CD4-positive, alpha-beta memory T cell (primary cell): ENCODE data around the gene TMEM154. TPM values are rescaled to one million over a fixed set of nuclear protein-coding genes. Genes with fewer than 3 reads are reported as not detected.

Source experiments
- CTCF ChIA-PET: fragments of 350-600 bp; sonication (Branson Sonifier 250); formaldehyde crosslinking; loops from one replicate; lab custom pipeline; 2021; ENCODE audit warnings: inconsistent platforms; ENCODE audit not compliant: partially characterized antibody; lab: Charles Lee
- POLR2A ChIA-PET: fragments of 350-600 bp; sonication (Branson Sonifier 250); formaldehyde crosslinking; loops from one replicate; lab custom pipeline; 2021; ENCODE audit not compliant: partially characterized antibody; lab: Charles Lee
- DNase-seq, 5 donors: peaks; one replicate each; pipeline versions ENCODE4 v3.0.0 to v3.0.0-alpha.2; 2020 to 2022; ENCODE audit warnings: mixed read lengths in 1 of 5
- H3K27ac ChIP-seq: one replicate; pipeline ENCODE4 v1.7.0; 2013; ENCODE audit warnings: low read depth, low read length
- H3K27me3 ChIP-seq: 2 replicates; pipeline ENCODE4 v1.7.0; 2013; ENCODE audit warnings: mild to moderate bottlenecking, low read length, moderate library complexity; ENCODE audit not compliant: insufficient read depth
- H3K36me3 ChIP-seq: 2 replicates; pipeline ENCODE4 v1.7.0; 2013; ENCODE audit warnings: mild to moderate bottlenecking, low read length, moderate library complexity; ENCODE audit not compliant: insufficient read depth
- H3K4me1 ChIP-seq: 2 replicates; pipeline ENCODE4 v1.7.0; 2013; ENCODE audit warnings: mild to moderate bottlenecking, low read length, moderate library complexity; ENCODE audit not compliant: insufficient read depth
- H3K4me3 ChIP-seq, 2 donors: one replicate each; pipeline ENCODE4 v1.7.0; 2013; ENCODE audit warnings: low read length in 2 of 2, mild to moderate bottlenecking in 1 of 2
- H3K9me3 ChIP-seq, 2 donors: one replicate each; pipeline ENCODE4 v1.7.0; 2013; ENCODE audit warnings: low read length in 2 of 2, control low read depth in 1 of 2; ENCODE audit not compliant: control insufficient read depth in 1 of 2
- H3K27ac Mint-ChIP-seq, 7 donors: one replicate each; pipeline ENCODE4 v1.8.0; 2020 to 2021; ENCODE audit warnings: mixed read lengths in 7 of 7, mild to moderate bottlenecking in 6 of 7, inconsistent platforms in 3 of 7, moderate library complexity in 3 of 7
- H3K27me3 Mint-ChIP-seq, 2 donors: one replicate each; pipeline ENCODE4 v1.8.0; 2020 to 2021; ENCODE audit warnings: mixed read lengths in 2 of 2
- H3K36me3 Mint-ChIP-seq, 2 donors: one replicate each; pipeline ENCODE4 v1.8.0; 2020 to 2021; ENCODE audit warnings: mixed read lengths in 2 of 2, inconsistent platforms in 1 of 2, mild to moderate bottlenecking in 1 of 2
- H3K4me1 Mint-ChIP-seq, 4 donors: one replicate each; pipeline ENCODE4 v1.8.0; 2020 to 2021; ENCODE audit warnings: mixed read lengths in 4 of 4, mild to moderate bottlenecking in 1 of 4
- H3K4me3 Mint-ChIP-seq, 8 donors: one replicate each; pipeline ENCODE4 v1.8.0; 2020 to 2021; ENCODE audit warnings: mixed read lengths in 8 of 8, mild to moderate bottlenecking in 7 of 8, moderate library complexity in 6 of 8, inconsistent platforms in 3 of 8
- H3K9me3 Mint-ChIP-seq, 8 donors: one replicate each; pipeline ENCODE4 v1.8.0; 2020 to 2021; ENCODE audit warnings: mixed read lengths in 8 of 8, mild to moderate bottlenecking in 5 of 8, inconsistent platforms in 3 of 8, moderate library complexity in 1 of 8
- intact Hi-C: fragments of 100-400 bp; cut with micrococcal nuclease; formaldehyde crosslinking; loops from one replicate; pipeline ENCODE4 v1.15.1; 2023
- polyA plus RNA-seq, 2 donors: library from polyadenylated mRNA; unstranded; fragments of 300-500 nt; fragmentation: Illumina TruSeq; gene quantifications; one replicate each; pipeline ENCODE4 v1.2.3, GENCODE V29; 2021
- total RNA-seq, 2 experiments: library from RNA; stranded (reverse); gene quantifications; one replicate each; pipeline ENCODE4 v1.2.3, GENCODE V29; 2021

Gene TMEM154
- total and polyA plus RNA-seq, 4 experiments from 2014 or later: 35.2 to 46.7 (median 40.3) TPM

DNA sequence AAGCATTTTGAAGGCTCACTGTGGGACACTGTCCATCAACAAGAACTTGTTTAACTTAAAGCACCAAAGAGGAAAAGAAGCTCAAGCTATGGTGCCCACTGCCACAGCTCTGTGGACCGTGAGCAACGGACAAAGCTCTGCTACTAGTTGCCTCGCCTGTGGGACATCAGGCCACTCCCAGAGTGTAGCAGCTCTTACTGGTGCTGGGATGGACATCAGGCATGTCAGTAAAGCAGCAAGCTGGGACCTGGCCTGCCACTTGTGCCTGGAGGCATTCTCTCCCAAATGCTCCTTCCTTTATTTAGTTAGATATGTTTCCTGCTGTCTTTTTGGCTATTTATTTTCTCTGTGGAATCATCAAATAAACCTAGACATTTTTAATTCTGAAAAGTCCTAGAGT lies 46.7 kb downstream of the TMEM154 start:
- no peaks in the 10 kb centered on the region for H3K9me3 ChIP-seq
- peak overlapping the region in 1 of 7 donors; percentile 48 for H3K27ac Mint-ChIP-seq

DNA sequence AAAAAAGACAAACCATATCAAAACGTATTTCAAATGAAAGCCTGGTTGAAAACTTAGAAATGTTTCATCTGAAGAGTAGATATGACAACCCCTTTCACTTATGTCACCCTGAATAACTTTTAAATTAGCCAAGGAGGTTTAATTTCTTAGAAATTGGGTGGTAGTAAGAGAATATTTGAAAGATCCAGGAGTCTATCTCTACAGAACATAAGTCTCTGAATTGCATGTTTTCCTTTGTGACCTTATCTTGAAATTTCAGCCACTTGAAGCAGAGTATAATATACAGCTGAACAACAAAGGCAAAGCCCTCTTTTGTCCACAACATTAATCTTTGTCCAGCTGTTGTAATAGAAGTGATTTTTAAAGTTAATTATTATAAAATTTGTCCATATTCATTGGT lies 49.5 kb downstream of the TMEM154 start:
- H3K9me3 Mint-ChIP-seq: no peaks in the 10 kb centered on the region
- peaks cover 0 to 6% (median 2%) of the 10 kb centered on the region in 4 donors for H3K4me1 Mint-ChIP-seq
- intact Hi-C loops: no loop called here
- Histone ChIP-seq H3K27me3 (no peaks in the 10 kb centered on the region), H3K9me3 (no peaks in the 10 kb centered on the region), H3K4me3 (no peak overlapping the region), H3K27ac (no peak overlapping the region), H3K36me3 (peaks cover 3% of the 10 kb centered on the region), H3K4me1 (no peaks in the 10 kb centered on the region)
- ChIA-PET POLR2A (no interaction called here), CTCF (interaction anchor here (1.5 to 2.1 kb wide), 3 partner anchors 9 to 132 kb away, joined by 6 to 8 read pairs (median 6); no protein-coding TSS in a partner anchor)
- H3K36me3 Mint-ChIP-seq: peaks cover 37 to 42% of the 10 kb centered on the region in 2 donors
- H3K27ac Mint-ChIP-seq: no peak overlapping the region
- no peaks in the 10 kb centered on the region for H3K27me3 Mint-ChIP-seq
- H3K4me3 Mint-ChIP-seq: no peak overlapping the region
- DNase-seq: no peak

More for the DNA sequence above, 46.7 kb downstream of the TMEM154 start:
- peaks cover 6% of the 10 kb centered on the region for H3K36me3 ChIP-seq
- Mint-ChIP-seq H3K4me3 (no peak overlapping the region), H3K4me1 (peaks cover 0 to 5% (median 0%) of the 10 kb centered on the region in 4 donors), H3K9me3 (no peaks in the 10 kb centered on the region), H3K27me3 (no peaks in the 10 kb centered on the region), H3K36me3 (peaks cover 40 to 43% of the 10 kb centered on the region in 2 donors)
- H3K4me3 ChIP-seq: no peak overlapping the region
- intact Hi-C loops: no loop called here
- no peaks in the 10 kb centered on the region for H3K4me1 ChIP-seq
- ChIA-PET CTCF (interaction anchor here (1.4 to 2.2 kb wide), 2 partner anchors 9 to 132 kb away, joined by 4 to 10 read pairs; no protein-coding TSS in a partner anchor), POLR2A (no interaction called here)
- DNase-seq: no peak
- no peak overlapping the region for H3K27ac ChIP-seq
- H3K27me3 ChIP-seq: no peaks in the 10 kb centered on the region

DNA sequence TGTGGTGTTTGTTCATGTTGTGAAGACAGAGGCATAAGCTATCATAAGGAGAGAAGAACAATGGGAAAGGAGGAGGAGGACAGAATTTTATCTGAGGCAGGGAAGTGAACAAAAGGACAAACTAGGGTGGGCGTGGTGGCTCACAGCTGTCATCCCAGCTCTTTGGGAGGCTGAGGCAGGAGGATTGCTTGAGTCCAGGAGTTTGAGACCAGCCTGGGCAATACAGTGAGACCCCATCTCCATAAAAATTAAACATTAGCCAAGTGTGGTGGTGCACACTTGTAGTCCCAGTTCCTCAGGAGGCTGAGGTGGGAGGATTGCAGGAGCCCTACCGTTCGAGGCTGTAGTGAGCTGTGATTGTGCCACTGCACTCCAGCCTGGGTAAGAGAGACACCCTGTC lies 49.9 kb downstream of the TMEM154 start:
- H3K36me3 ChIP-seq: peaks cover 3% of the 10 kb centered on the region
- no peak overlapping the region for H3K4me3 ChIP-seq
- H3K4me1 ChIP-seq: no peaks in the 10 kb centered on the region
- Mint-ChIP-seq H3K9me3 (no peaks in the 10 kb centered on the region), H3K4me1 (peaks cover 0 to 6% (median 2%) of the 10 kb centered on the region in 4 donors), H3K36me3 (peaks cover 40 to 42% of the 10 kb centered on the region in 2 donors), H3K27ac (peak overlapping the region in 3 of 7 donors; percentile 16 to 74 (median 17)), H3K27me3 (no peaks in the 10 kb centered on the region), H3K4me3 (no peak overlapping the region)
- no peaks in the 10 kb centered on the region for H3K27me3 ChIP-seq
- ChIA-PET POLR2A (interaction anchor here (1.7 kb wide), 1 partner anchor 94 kb away, joined by 5 read pairs; the partner anchor contains the start of gene FBXW7), CTCF (interaction anchor here (2.1 to 2.7 kb wide), 2 partner anchors 128 to 131 kb away, joined by 6 to 9 read pairs; no protein-coding TSS in a partner anchor)
- intact Hi-C loops: no loop called here
- no peak for DNase-seq
- no peaks in the 10 kb centered on the region for H3K9me3 ChIP-seq
- H3K27ac ChIP-seq: no peak overlapping the region

DNA sequence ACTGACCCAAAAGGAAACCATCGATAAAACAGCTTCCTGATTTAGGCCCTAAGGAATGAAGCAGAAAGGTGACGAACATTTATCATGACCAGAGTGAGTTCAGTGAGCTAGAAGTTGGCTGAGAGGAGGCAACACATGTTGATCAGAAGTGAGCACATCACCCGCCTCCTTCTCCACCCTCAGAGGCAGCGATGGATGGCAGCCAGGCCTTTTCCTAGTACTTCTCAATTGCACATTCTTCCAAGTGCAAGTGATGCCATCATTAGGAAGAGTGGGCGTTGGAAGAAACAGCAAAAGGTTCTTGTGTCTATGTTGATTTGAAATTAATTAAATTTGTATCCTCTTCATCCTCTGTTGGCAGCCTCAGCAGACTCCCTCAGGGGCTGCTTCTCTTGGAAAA lies 51.7 kb downstream of the TMEM154 start:
- Histone ChIP-seq H3K4me3 (no peak overlapping the region), H3K27ac (no peak overlapping the region), H3K27me3 (no peaks in the 10 kb centered on the region), H3K36me3 (peaks cover 3% of the 10 kb centered on the region), H3K9me3 (no peaks in the 10 kb centered on the region), H3K4me1 (no peaks in the 10 kb centered on the region)
- no peak for DNase-seq
- peaks cover 30 to 31% of the 10 kb centered on the region in 2 donors for H3K36me3 Mint-ChIP-seq
- H3K27me3 Mint-ChIP-seq: no peaks in the 10 kb centered on the region
- CTCF ChIA-PET: interaction anchor here (0.8 to 2.7 kb wide), 3 partner anchors 10 to 127 kb away, joined by 3 to 9 read pairs (median 3); no protein-coding TSS in a partner anchor
- H3K4me3 Mint-ChIP-seq: no peak overlapping the region
- intact Hi-C loops: no loop called here
- POLR2A ChIA-PET: no interaction called here
- H3K9me3 Mint-ChIP-seq: no peaks in the 10 kb centered on the region
- H3K27ac Mint-ChIP-seq: peak overlapping the region in 2 of 7 donors; percentile 2 to 24
- H3K4me1 Mint-ChIP-seq: peaks cover 0 to 6% (median 2%) of the 10 kb centered on the region in 4 donors

DNA sequence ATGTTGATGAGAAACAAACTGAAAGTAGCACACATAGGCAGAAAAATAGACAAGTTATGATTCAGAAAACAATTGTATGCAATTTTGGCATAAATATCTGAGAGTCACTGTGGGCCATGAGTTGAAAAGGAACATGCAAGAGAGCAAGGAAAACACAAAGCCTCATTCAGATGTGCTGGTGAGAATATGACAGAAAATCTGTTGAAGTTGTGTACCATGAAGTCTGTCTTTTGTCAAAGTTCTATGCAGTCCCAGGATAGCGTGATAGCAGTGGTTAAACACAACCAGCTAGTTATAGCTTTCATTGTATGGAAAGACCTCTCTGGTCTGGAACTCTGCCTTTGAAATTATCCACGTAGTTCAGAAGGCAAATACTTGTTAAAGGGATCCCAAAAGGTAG lies 53.0 kb downstream of the TMEM154 start:
- H3K9me3 Mint-ChIP-seq: no peaks in the 10 kb centered on the region
- ChIA-PET POLR2A (no interaction called here), CTCF (no interaction called here)
- no peaks in the 10 kb centered on the region for H3K27me3 Mint-ChIP-seq
- no peak overlapping the region for H3K4me3 Mint-ChIP-seq
- peak overlapping the region in 6 of 7 donors; percentile 11 to 86 (median 23) for H3K27ac Mint-ChIP-seq
- DNase-seq: no peak
- no peaks in the 10 kb centered on the region for H3K27me3 ChIP-seq
- H3K27ac ChIP-seq: no peak overlapping the region
- no peaks in the 10 kb centered on the region for H3K4me1 ChIP-seq
- intact Hi-C loops: no loop called here
- H3K9me3 ChIP-seq: no peaks in the 10 kb centered on the region
- peaks cover 3% of the 10 kb centered on the region for H3K36me3 ChIP-seq
- H3K4me3 ChIP-seq: no peak overlapping the region
- H3K4me1 Mint-ChIP-seq: peaks cover 0 to 6% (median 2%) of the 10 kb centered on the region in 4 donors
- peaks cover 24% of the 10 kb centered on the region in 2 donors for H3K36me3 Mint-ChIP-seq

DNA sequence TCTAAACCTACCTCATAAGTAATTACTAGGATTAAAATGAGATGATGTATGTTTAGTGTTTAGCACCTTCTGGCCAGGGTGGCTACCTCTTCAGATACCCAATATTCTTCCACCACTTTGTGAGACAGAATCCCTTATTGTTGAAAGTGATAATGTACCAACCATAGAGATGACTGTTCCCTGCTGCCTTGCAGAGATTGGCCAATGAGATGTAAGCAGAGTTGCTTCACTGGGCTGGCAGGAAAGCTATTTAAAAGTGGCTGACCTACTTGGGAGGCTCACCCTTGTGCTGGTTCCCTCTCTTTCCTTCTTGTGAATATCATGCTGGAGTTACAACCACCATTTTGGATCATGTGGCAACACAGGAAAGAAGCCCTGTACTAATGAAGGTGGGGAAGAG lies 58.9 kb downstream of the TMEM154 start:
- no peaks in the 10 kb centered on the region for H3K27me3 ChIP-seq
- no peak overlapping the region for H3K4me3 ChIP-seq
- no peak for DNase-seq
- Mint-ChIP-seq H3K4me1 (no peaks in the 10 kb centered on the region), H3K27me3 (peaks cover 2% of the 10 kb centered on the region in 2 donors), H3K9me3 (no peaks in the 10 kb centered on the region), H3K4me3 (no peak overlapping the region), H3K36me3 (peaks cover 0 to 7% of the 10 kb centered on the region in 2 donors), H3K27ac (no peak overlapping the region)
- H3K4me1 ChIP-seq: no peaks in the 10 kb centered on the region
- H3K9me3 ChIP-seq: no peaks in the 10 kb centered on the region
- ChIA-PET CTCF (no interaction called here), POLR2A (interaction anchor here (2.7 kb wide), 1 partner anchor 85 kb away, joined by 8 read pairs; the partner anchor contains the start of gene FBXW7)
- H3K27ac ChIP-seq: no peak overlapping the region
- H3K36me3 ChIP-seq: no peaks in the 10 kb centered on the region
- intact Hi-C loops: no loop called here

DNA sequence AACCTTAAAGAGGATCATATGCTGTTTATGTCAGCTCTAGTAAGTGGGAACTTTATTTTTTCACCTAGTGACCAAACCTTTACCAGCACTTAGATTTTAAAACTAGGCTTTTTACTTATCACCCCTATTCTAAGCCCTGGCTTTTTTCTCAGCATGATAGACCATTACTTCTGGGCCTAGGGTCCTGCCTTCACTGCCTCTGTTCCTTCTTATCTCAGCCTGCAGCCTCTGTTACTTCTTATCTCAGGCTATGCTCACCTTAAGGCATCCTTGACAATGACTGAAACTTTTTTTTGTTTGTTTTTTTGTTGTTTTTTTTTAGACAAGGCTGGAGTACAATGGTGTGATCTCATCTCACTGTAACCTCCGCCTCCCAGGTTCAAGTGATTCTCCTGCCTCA lies 59.6 kb downstream of the TMEM154 start:
- intact Hi-C loops: no loop called here
- no peaks in the 10 kb centered on the region for H3K4me1 Mint-ChIP-seq

More for the DNA sequence above, 59.6 kb downstream of the TMEM154 start:
- H3K9me3 ChIP-seq: no peaks in the 10 kb centered on the region
- no peak overlapping the region for H3K27ac Mint-ChIP-seq
- peaks cover 2 to 3% of the 10 kb centered on the region in 2 donors for H3K27me3 Mint-ChIP-seq
- CTCF ChIA-PET: no interaction called here
- no peak overlapping the region for H3K27ac ChIP-seq
- POLR2A ChIA-PET: interaction anchor here (2.7 kb wide), 1 partner anchor 84 kb away, joined by 8 read pairs; the partner anchor contains the start of gene FBXW7
- H3K9me3 Mint-ChIP-seq: no peaks in the 10 kb centered on the region
- H3K4me3 Mint-ChIP-seq: no peak overlapping the region
- H3K4me3 ChIP-seq: no peak overlapping the region
- no peaks in the 10 kb centered on the region for H3K27me3 ChIP-seq
- H3K36me3 Mint-ChIP-seq: peaks cover 0 to 7% of the 10 kb centered on the region in 2 donors
- H3K4me1 ChIP-seq: no peaks in the 10 kb centered on the region
- no peak for DNase-seq
- no peaks in the 10 kb centered on the region for H3K36me3 ChIP-seq
